Keratinocyte (primary cell): ENCODE results near the gene RBMS3. TPM values are rescaled to one million over a fixed set of nuclear protein-coding genes. Genes with fewer than 3 reads are reported as not detected.

ENCODE experiments used
- DNase-seq: peaks from one replicate; pipeline ENCODE4 v3.0.0-alpha.2; 2011; ENCODE audit warnings: low read depth, missing footprints, low spot score
- FAIRE-seq: peaks from 2 replicates; lab custom pipeline; 2011; peaks lifted over from hg19 to GRCh38; lab: Jason Lieb, UNC
- H2AFZ ChIP-seq: 2 replicates; pipeline ENCODE4 v1.6.0; 2012; ENCODE audit warnings: low read length, control low read depth, inconsistent platforms; ENCODE audit not compliant: control insufficient read depth
- H3K27ac ChIP-seq: 2 replicates; pipeline ENCODE4 v1.5.1; 2011; ENCODE audit warnings: low read length; ENCODE audit not compliant: control insufficient read depth, insufficient read depth
- H3K27me3 ChIP-seq: 3 replicates; pipeline ENCODE4 v1.6.0; 2011; ENCODE audit warnings: low read length; ENCODE audit not compliant: control insufficient read depth, insufficient read depth; ENCODE audit errors: extremely low read depth
- H3K36me3 ChIP-seq, 2 experiments: 2 replicates in 1 of 2; 3 replicates in 1 of 2; pipeline ENCODE4 v1.5.1; 2011; ENCODE audit warnings: low read length in 2 of 2, mild to moderate bottlenecking in 1 of 2; ENCODE audit not compliant: control insufficient read depth in 2 of 2, insufficient read depth in 2 of 2; ENCODE audit errors: extremely low read depth in 1 of 2
- H3K4me1 ChIP-seq: 3 replicates; pipeline ENCODE4 v1.5.1; 2011; ENCODE audit warnings: low read length; ENCODE audit not compliant: control insufficient read depth, insufficient read depth; ENCODE audit errors: extremely low read depth
- H3K4me2 ChIP-seq: 3 replicates; pipeline ENCODE4 v1.6.0; 2011; ENCODE audit warnings: low read depth, low read length; ENCODE audit not compliant: control insufficient read depth, insufficient read depth; ENCODE audit errors: extremely low read depth
- H3K4me3 ChIP-seq, 3 experiments: fragments of 200-600 bp in 1 of 3; sonication (generic) in 1 of 3; 2 replicates in 2 of 3; 3 replicates in 1 of 3; pipeline ENCODE4 v1.5.1; 2011 to 2016; ENCODE audit warnings: low read length in 3 of 3, mild to moderate bottlenecking in 3 of 3, control low read depth in 2 of 3, inconsistent platforms in 1 of 3, low read depth in 1 of 3, mixed read lengths in 1 of 3, mixed run types in 1 of 3, moderate library complexity in 1 of 3; ENCODE audit not compliant: control insufficient read depth in 2 of 3, insufficient read depth in 2 of 3; ENCODE audit errors: extremely low read depth in 1 of 3
- H3K79me2 ChIP-seq: 2 replicates; pipeline ENCODE4 v1.6.0; 2012; ENCODE audit warnings: low read length; ENCODE audit not compliant: control insufficient read depth, insufficient read depth
- H3K9ac ChIP-seq: 3 replicates; pipeline ENCODE4 v1.6.0; 2011; ENCODE audit warnings: low read length; ENCODE audit not compliant: control insufficient read depth, insufficient read depth; ENCODE audit errors: extremely low read depth
- H3K9me1 ChIP-seq: 3 replicates; pipeline ENCODE4 v1.6.0; 2011; ENCODE audit warnings: low read length; ENCODE audit not compliant: control insufficient read depth, insufficient read depth; ENCODE audit errors: extremely low read depth
- H3K9me3 ChIP-seq: 2 replicates; pipeline ENCODE4 v1.5.1; 2012; ENCODE audit warnings: low read depth, low read length; ENCODE audit not compliant: control insufficient read depth
- H4K20me1 ChIP-seq: 3 replicates; pipeline ENCODE4 v1.6.0; 2011; ENCODE audit warnings: low read length; ENCODE audit not compliant: control insufficient read depth, insufficient read depth; ENCODE audit errors: extremely low read depth
- CTCF ChIP-seq, 3 experiments: IDR thresholded peaks in 1 of 3; conservative IDR thresholded peaks in 1 of 3; optimal IDR thresholded peaks in 1 of 3; 2 replicates in 2 of 3; 3 replicates in 1 of 3; pipeline versions ENCODE3 to v1.5.1; 2011; ENCODE audit warnings: low read length in 3 of 3, mild to moderate bottlenecking in 3 of 3, moderate library complexity in 2 of 3, control low read depth in 1 of 3, inconsistent platforms in 1 of 3; ENCODE audit not compliant: insufficient read depth in 2 of 3; ENCODE audit errors: extremely low read depth in 1 of 3
- EZH2 ChIP-seq: IDR thresholded peaks from one replicate; pipeline ENCODE4 v1.6.1; 2012; ENCODE audit warnings: inconsistent platforms, mild to moderate bottlenecking, low read length, moderate library complexity
- dilution Hi-C: fragments of 300-500 bp; cut with MboI; formaldehyde crosslinking; loops from one replicate; pipeline ENCODE4 v1.7.0; 2020; ENCODE audit warnings: low sequenced_read_pairs; ENCODE audit not compliant: extremely low pct_ligation_motif_present
- polyA plus RNA-seq, 5 experiments: library from polyadenylated mRNA; depleted of rRNA in 3 of 5; stranded (reverse) in 3 of 5; stranded (forward) in 1 of 5; unstranded in 1 of 5; fragments of >200 nt; gene quantifications; 1 replicate in 1 of 5; 2 replicates in 3 of 5; 3 replicates in 1 of 5; pipeline versions ENCODE4 v1.2.1 to v1.2.3, GENCODE V29; 2011 to 2012; ENCODE audit warnings: missing spikeins in 2 of 5, low read depth in 1 of 5, low replicate concordance in 1 of 5

Gene RBMS3
- polyA plus RNA-seq, 1 donor (not counting 4 experiments of a cell fraction or from before 2014, with no cell fraction given) = 2.3 TPM

GRCh38 chr3:29605845-29606244 lies 325.0 kb downstream of the RBMS3 start:
- TF ChIP-seq CTCF (optimal IDR thresholded peaks at IDR 0.05 in 1 of 3, IDR thresholded peaks at IDR 0.05 in 1 of 3, conservative IDR thresholded peaks at IDR 0.05 in 1 of 3; ENCODE audit: extremely low read depth in 1 of 3, insufficient read depth in 2 of 3, low read length in 3 of 3) = no peak
- DNase-seq (no peak), FAIRE-seq (no peak)
- no peak overlapping the region for H3K9ac ChIP-seq
- no peaks in the 10 kb centered on the region for H3K9me1 ChIP-seq
- no peaks in the 10 kb centered on the region for H3K9me3 ChIP-seq
- H3K79me2 ChIP-seq = no peaks in the 10 kb centered on the region
- H4K20me1 ChIP-seq = no peaks in the 10 kb centered on the region
- H3K4me3 ChIP-seq = no peak overlapping the region
- dilution Hi-C loops = no loop called here
- H3K4me1 ChIP-seq = no peaks in the 10 kb centered on the region
- H2AFZ ChIP-seq = no peak overlapping the region
- H3K27ac ChIP-seq = no peak overlapping the region
- no peaks in the 10 kb centered on the region for H3K27me3 ChIP-seq
- no peak overlapping the region for H3K4me2 ChIP-seq
- H3K36me3 ChIP-seq = no peaks in the 10 kb centered on the region

- FAIRE-seq = no peak
- no peaks in the 10 kb centered on the region for H3K27me3 ChIP-seq
- H3K36me3 ChIP-seq = no peaks in the 10 kb centered on the region
- no peaks in the 10 kb centered on the region for H3K4me1 ChIP-seq
- H4K20me1 ChIP-seq = no peaks in the 10 kb centered on the region
- no peak overlapping the region for H2AFZ ChIP-seq
- no peaks in the 10 kb centered on the region for H3K9me3 ChIP-seq
- TF ChIP-seq EZH2 (no peak), CTCF (optimal IDR thresholded peaks at IDR 0.05 in 1 of 3, IDR thresholded peaks at IDR 0.05 in 1 of 3, conservative IDR thresholded peaks at IDR 0.05 in 1 of 3; ENCODE audit: extremely low read depth in 1 of 3, insufficient read depth in 2 of 3, low read length in 3 of 3) (no peak)
- no peak overlapping the region for H3K27ac ChIP-seq
- dilution Hi-C loops = no loop called here
- no peaks in the 10 kb centered on the region for H3K9me1 ChIP-seq
- H3K79me2 ChIP-seq = no peaks in the 10 kb centered on the region
- no peak overlapping the region for H3K4me3 ChIP-seq
- no peak overlapping the region for H3K9ac ChIP-seq
- no peak overlapping the region for H3K4me2 ChIP-seq
- no peak for DNase-seq
Observed at GRCh38 chr3:29606416-29606815, 325.5 kb downstream of the RBMS3 start.
